GM12892 (cell line): ENCODE data around the gene FEV.
A peak's percentile ranks its signal among the peaks of the same experiment; 100 is the strongest.

ENCODE experiments used
- DNase-seq: peaks from one replicate; pipeline ENCODE4 v3.0.0; 2011; ENCODE audit not compliant: insufficient read length
- FAIRE-seq: peaks from 2 replicates; lab custom pipeline; 2011; peaks lifted over from hg19 to GRCh38; lab: Jason Lieb, UNC
- POLR2A ChIP-seq: IDR thresholded peaks from 2 replicates; pipeline ENCODE4 v1.6.1; 2011; ENCODE audit warnings: low read depth, low read length, control low read depth
- POLR2AphosphoS5 ChIP-seq: IDR thresholded peaks from 2 replicates; pipeline ENCODE4 v1.6.1; 2011; ENCODE audit warnings: low read depth, low read length, control low read depth
- TAF1 ChIP-seq: IDR thresholded peaks from 2 replicates; pipeline ENCODE4 v1.6.1; 2011; ENCODE audit warnings: low read depth, mild to moderate bottlenecking, control low read depth, low read length, borderline replicate concordance

The FEV gene

GRCh38 chr2:218998414-218999002, 13.5 kb upstream of the FEV start:
- DNase-seq: no peak
- no peak for FAIRE-seq
- TF ChIP-seq POLR2AphosphoS5 (no peak), TAF1 (no peak), POLR2A (no peak)

DNA sequence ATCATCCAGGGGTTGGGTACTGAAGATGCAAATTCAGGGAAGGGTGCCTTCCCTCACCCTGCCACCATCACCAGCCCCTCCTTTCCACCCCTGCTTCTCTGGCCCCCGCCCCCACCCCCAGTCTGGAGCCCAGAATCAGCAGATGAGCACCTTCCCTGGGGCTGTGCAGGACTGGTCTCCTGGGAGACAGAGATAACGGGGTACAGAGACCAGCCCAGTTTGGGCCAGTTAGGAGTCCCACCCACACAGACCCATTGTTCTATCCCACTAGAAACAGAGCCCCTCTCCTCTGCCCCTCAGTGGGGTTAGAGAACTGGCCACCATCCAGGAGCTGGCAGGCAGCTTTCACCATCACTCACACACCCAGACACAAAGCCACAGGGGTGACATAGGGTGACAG, 12.7 kb upstream of the FEV start:
- TF ChIP-seq TAF1: no peak
- no peak for TF ChIP-seq POLR2AphosphoS5
- FAIRE-seq (no peak), DNase-seq (no peak)

GRCh38 chr2:218996937-218997336, 12.0 kb upstream of the FEV start:
- TF ChIP-seq POLR2A: no peak
- TF ChIP-seq POLR2AphosphoS5: no peak
- no peak for TF ChIP-seq TAF1
- no peak for DNase-seq
- no peak for FAIRE-seq

DNA sequence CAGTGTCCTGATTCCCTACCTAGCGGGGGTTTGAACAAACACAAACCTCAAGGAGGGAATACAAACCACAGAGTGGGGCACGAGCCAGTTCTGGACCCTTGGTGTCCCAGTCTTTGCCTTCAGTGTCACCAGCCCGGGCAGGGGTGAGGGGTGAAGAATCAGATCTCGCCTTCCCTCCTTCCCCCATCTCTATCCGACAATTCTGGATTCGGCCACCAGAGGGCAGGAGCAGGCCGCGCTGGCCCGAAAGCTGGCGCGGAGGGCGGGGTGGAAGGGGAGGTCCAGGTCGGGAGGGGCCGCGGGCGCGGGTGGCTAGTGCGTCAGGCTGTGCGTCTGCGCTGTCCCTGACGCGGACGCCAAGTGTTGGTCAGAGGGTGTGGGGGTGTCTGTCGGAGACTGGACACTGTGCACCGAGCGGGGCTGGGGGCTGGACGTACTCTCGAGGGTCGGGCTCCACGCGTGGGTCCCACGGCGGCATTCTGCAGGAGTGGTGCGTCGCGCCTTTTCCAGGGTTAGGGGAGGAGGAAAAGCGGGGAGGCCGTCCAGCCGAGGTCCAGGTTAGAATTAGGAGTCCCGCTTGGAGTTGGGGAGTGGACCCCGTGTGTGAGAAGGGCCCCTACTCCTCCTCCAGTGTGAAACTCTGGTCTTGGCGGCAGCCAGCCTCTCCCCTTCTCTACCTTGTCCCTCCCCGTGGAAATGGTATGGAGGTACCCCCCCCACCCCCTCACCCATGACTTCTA, 11.2 kb upstream of the FEV start:
- DNase-seq (peak; percentile 87), FAIRE-seq (peak; percentile 92)
- TF ChIP-seq TAF1: no peak
- TF ChIP-seq POLR2A: no peak

- no peak for FAIRE-seq
- DNase-seq: no peak
- TF ChIP-seq TAF1 (no peak), POLR2A (no peak), POLR2AphosphoS5 (no peak)
These were observed 10.6 kb upstream of the FEV start for GRCh38 chr2:218995561-218995960.

DNA sequence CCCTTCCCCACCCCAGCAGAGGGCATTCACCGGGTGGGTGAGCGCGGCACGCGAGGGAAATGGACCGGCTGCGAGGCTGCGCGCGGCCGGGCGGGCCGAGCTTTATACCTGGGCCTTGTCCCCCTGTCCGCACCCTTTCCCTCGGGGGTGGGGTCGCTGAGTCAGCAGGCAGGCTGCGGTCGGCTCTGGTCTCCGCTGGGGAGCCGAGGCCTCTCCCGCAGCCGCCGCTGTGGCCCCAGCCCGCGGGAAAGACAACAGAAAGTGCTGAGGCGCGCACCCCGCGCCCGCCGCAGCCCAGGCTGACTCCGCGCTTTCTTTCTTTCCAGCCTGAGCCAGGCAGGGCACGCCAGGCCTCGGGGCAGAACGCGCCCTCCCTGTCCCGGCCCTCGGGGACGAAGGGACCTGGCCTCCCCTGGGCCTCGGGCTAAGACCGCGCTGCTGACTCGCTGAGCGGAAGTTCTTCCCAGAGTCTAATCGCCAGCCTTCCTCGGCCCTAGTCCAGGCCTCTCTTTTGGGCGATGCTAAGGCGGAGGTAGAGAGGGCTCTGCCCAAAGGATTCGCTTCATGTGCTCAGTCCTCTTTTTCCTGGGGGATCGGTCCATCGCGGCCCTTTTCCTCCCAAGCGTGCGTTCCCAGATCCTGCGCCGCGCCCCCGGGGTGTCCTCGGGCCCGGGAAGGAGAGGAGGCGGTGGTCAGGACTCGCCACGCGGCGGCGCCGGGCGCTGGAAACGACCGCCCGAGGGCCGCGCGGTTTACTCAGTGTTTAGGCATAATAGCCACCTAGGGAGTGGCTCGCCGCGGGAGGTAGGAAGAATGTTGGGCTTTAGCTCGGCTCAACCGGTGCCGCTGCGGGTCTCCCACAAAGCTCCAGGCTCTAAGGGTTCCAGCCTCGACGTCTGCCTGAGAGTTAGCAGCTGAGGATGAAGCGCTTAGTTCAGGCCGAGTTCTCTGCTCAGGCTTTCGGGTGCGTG, 8.6 kb upstream of the FEV start, which contains the start of gene CRYBA2:
CRYBA2 (minus strand) TSS at position 78 of the 971 bp plus-strand sequence. CDS start 246 bp downstream, outside the sequence.
- TF ChIP-seq TAF1: no peak
- no peak for TF ChIP-seq POLR2A
- no peak for TF ChIP-seq POLR2AphosphoS5
- DNase-seq (no peak), FAIRE-seq (no peak)

DNA sequence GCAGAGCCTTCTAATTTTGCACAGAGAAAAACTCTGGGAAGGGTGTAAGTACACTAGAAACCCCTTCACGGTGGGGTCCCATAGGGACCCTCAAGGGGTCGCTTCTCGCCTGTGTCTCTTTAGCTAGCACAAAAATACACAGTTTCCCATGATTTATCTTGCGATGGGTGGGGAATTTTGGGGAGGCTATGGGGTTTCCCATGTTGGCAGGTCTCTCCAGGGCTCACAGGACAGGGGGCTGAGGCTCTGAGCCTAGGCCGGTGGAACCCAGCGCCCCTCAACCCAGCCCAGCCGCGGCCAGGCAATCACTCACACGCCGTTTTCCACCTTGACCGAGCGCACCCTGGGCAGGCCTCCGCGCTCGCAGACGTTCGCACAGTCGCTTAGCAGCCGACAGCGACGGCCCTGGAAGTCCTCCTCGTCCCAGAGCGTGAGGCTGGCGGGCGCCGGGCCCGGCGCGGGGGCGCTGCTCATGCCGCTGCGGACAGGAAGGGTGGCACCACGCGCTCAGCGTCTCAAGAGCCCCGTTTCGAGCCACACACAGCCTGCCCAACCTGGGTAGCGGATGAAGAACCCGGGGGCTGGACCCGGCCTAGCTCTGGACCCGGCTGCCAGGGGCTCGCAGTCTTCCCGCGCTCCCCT, 7.8 kb upstream of the FEV start:
- FAIRE-seq (no peak), DNase-seq (no peak)
- TF ChIP-seq POLR2A: no peak
- no peak for TF ChIP-seq POLR2AphosphoS5
- no peak for TF ChIP-seq TAF1

- TF ChIP-seq POLR2AphosphoS5: no peak
- TF ChIP-seq POLR2A: no peak
- no peak for TF ChIP-seq TAF1
- DNase-seq (no peak), FAIRE-seq (no peak)
These were observed 7.2 kb upstream of the FEV start for GRCh38 chr2:218992196-218992595.

DNA sequence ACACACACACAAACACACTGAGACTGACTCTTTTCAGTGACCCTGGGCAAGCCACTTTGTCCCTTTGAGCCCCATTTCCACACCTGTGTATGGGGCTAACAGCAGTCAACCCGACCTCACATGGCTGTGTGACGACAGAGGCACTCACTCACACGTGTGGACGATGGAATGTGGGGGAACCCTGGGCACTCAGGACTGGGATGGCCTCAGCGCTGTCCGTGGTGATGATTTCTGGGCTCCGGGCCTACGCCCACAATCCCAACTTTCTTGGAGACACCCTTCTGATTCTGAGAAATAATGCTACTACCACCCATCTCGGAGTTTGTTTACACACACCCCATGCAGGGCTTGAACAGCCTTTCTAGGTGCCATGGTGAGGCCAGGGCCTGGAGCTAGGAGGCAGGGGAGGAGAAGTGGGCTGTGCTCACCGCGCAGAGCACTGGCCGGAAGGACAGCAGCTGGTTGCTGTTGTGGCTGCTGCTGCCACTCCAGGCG, 6.7 kb upstream of the FEV start:
- DNase-seq: no peak
- TF ChIP-seq POLR2AphosphoS5 (no peak), POLR2A (no peak), TAF1 (no peak)
- FAIRE-seq: no peak

DNA sequence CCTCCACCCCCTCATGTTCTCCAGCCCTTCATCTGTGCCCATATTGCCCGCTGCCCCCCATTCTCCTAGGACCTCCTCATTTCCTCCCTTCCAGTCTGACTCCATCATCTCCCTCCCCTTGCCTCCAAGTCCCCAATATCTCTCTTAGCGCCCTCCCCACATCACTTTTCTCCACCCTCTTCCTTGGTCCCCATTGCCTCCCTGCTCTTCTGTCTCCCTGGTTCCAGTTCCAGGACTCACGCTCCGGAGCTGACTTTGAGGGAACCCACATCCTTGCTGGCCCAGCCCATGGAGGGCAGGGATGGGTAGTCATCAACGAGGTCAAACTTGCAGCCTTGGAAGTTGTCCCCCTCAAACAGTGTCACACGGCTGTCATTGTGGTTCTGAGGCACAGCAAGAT, 5.6 kb upstream of the FEV start:
- no peak for TF ChIP-seq POLR2AphosphoS5
- no peak for FAIRE-seq
- DNase-seq: no peak

- DNase-seq (no peak), FAIRE-seq (no peak)
- TF ChIP-seq TAF1 (no peak), POLR2A (no peak), POLR2AphosphoS5 (no peak)
These were observed 5.1 kb upstream of the FEV start for GRCh38 chr2:218990052-218990451.
